H1 (cell line): ENCODE data around the gene PPP6C. TPM values are rescaled to one million over a fixed set of nuclear protein-coding genes. Genes with fewer than 3 reads are reported as not detected.

ENCODE experiments used
- CTCF ChIA-PET: fragments of 300-600 bp; sonication (Branson Sonifier 250); formaldehyde crosslinking; loops from one replicate; lab custom pipeline; 2021; ENCODE audit not compliant: partially characterized antibody; lab: Charles Lee
- POLR2A ChIA-PET: fragments of 300-600 bp; sonication (Branson Sonifier 250); formaldehyde crosslinking; loops from one replicate; lab custom pipeline; 2021; ENCODE audit warnings: inconsistent platforms; ENCODE audit not compliant: partially characterized antibody; lab: Charles Lee
- DNase-seq, 2 experiments: peaks; one replicate each; pipeline versions ENCODE4 v3.0.0 to v3.0.0-alpha.2; 2010 to 2022; ENCODE audit warnings: low spot score in 2 of 2, low read depth in 1 of 2, mixed read lengths in 1 of 2
- FAIRE-seq: peaks from 2 replicates; lab custom pipeline; 2011; peaks lifted over from hg19 to GRCh38; lab: Jason Lieb, UNC
- H2AFZ ChIP-seq: 2 replicates; pipeline ENCODE4 v1.8.1; 2012; ENCODE audit warnings: low read length, inconsistent platforms
- H2AK5ac ChIP-seq: 2 replicates; pipeline ENCODE4 v1.6.1; 2013; ENCODE audit warnings: low read depth, low read length
- H2BK120ac ChIP-seq: replicated peaks from 2 replicates; pipeline ENCODE3; 2013; ENCODE audit warnings: low read depth, low read length, inconsistent platforms
- H2BK12ac ChIP-seq: 2 replicates; pipeline ENCODE4 v1.6.1; 2013; ENCODE audit warnings: low read depth, low read length
- H2BK15ac ChIP-seq: 2 replicates; pipeline ENCODE4 v1.6.1; 2013; ENCODE audit warnings: low read length
- H2BK20ac ChIP-seq: 2 replicates; pipeline ENCODE4 v1.6.1; 2013; ENCODE audit warnings: low read length
- H2BK5ac ChIP-seq: 2 replicates; pipeline ENCODE4 v1.6.1; 2013; ENCODE audit warnings: low read depth, low read length
- H3K14ac ChIP-seq: 2 replicates; pipeline ENCODE4 v1.6.1; 2013; ENCODE audit warnings: inconsistent platforms; ENCODE audit not compliant: insufficient read length
- H3K18ac ChIP-seq: 2 replicates; pipeline ENCODE4 v1.6.1; 2013; ENCODE audit warnings: low read length; ENCODE audit errors: extremely low read depth
- H3K23ac ChIP-seq: 2 replicates; pipeline ENCODE4 v1.6.1; 2013; ENCODE audit warnings: inconsistent platforms; ENCODE audit not compliant: insufficient read length
- H3K23me2 ChIP-seq: 2 replicates; pipeline ENCODE4 v1.6.1; 2013; ENCODE audit warnings: low read depth, low read length
- H3K27ac ChIP-seq: 2 replicates; pipeline ENCODE4 v1.6.1; 2011; ENCODE audit warnings: low read depth, low read length, inconsistent platforms
- H3K27me3 ChIP-seq, 4 experiments: replicated peaks in 1 of 4; 1 replicate in 1 of 4; 2 replicates in 3 of 4; pipeline versions ENCODE4 v1.6.1 to v1.8.1; 2011 to 2013; ENCODE audit warnings: low read length in 3 of 4, mild to moderate bottlenecking in 3 of 4, inconsistent platforms in 2 of 4, mixed read lengths in 2 of 4, moderate library complexity in 1 of 4; ENCODE audit not compliant: control insufficient read depth in 3 of 4, insufficient read depth in 3 of 4; ENCODE audit errors: extremely low read depth in 1 of 4
- H3K36me3 ChIP-seq, 4 experiments: 2 replicates each; pipeline versions ENCODE4 v1.6.1 to v1.8.1; 2011 to 2013; ENCODE audit warnings: mild to moderate bottlenecking in 4 of 4, low read length in 3 of 4, moderate library complexity in 2 of 4, control low read depth in 1 of 4, inconsistent platforms in 1 of 4; ENCODE audit not compliant: insufficient read depth in 4 of 4, control insufficient read depth in 2 of 4
- H3K4ac ChIP-seq: replicated peaks from 2 replicates; pipeline ENCODE3; 2013; ENCODE audit warnings: low read length, low read depth, mixed read lengths, inconsistent platforms; ENCODE audit not compliant: insufficient read length
- H3K4me1 ChIP-seq, 4 experiments: replicated peaks in 1 of 4; 1 replicate in 1 of 4; 2 replicates in 3 of 4; pipeline versions ENCODE4 v1.6.1 to v1.8.1; 2011 to 2013; ENCODE audit warnings: low read length in 3 of 4, inconsistent platforms in 2 of 4, mixed read lengths in 1 of 4; ENCODE audit not compliant: insufficient read depth in 4 of 4, control insufficient read depth in 3 of 4
- H3K4me2 ChIP-seq, 2 experiments: 2 replicates each; pipeline versions ENCODE4 v1.6.1 to v1.8.1; 2011 to 2013; ENCODE audit warnings: low read depth in 2 of 2, low read length in 2 of 2, control low read depth in 1 of 2, inconsistent platforms in 1 of 2, mild to moderate bottlenecking in 1 of 2; ENCODE audit not compliant: insufficient read depth in 1 of 2
- H3K4me3 ChIP-seq, 4 experiments: fragments of 200-600, 300-600 bp in 1 of 4; sonication (generic), shearing (Covaris generic), sonication (Bioruptor Twin) in 1 of 4; 2 replicates each; pipeline versions ENCODE4 v1.5.1 to v1.8.1; 2011 to 2016; ENCODE audit warnings: low read length in 4 of 4, low read depth in 3 of 4, control low read depth in 2 of 4, inconsistent platforms in 2 of 4, mild to moderate bottlenecking in 2 of 4, mixed read lengths in 1 of 4, moderate library complexity in 1 of 4; ENCODE audit not compliant: insufficient read depth in 2 of 4; ENCODE audit errors: extremely low read depth in 1 of 4
- H3K56ac ChIP-seq: replicated peaks from 2 replicates; pipeline ENCODE3; 2013; ENCODE audit warnings: low read depth, mild to moderate bottlenecking, mixed read lengths, low read length, inconsistent platforms; ENCODE audit not compliant: insufficient read length
- H3K79me1 ChIP-seq: 2 replicates; pipeline ENCODE4 v1.6.1; 2013; ENCODE audit warnings: low read depth, low read length, control low read depth
- H3K79me2 ChIP-seq, 2 experiments: 2 replicates each; pipeline versions ENCODE4 v1.6.1 to v1.8.1; 2012 to 2013; ENCODE audit warnings: low read length in 2 of 2, mild to moderate bottlenecking in 2 of 2, inconsistent platforms in 1 of 2; ENCODE audit not compliant: insufficient read depth in 2 of 2, control insufficient read depth in 1 of 2
- H3K9ac ChIP-seq, 4 experiments: replicated peaks in 1 of 4; 1 replicate in 1 of 4; 2 replicates in 3 of 4; pipeline versions ENCODE4 v1.6.1 to v1.8.1; 2011 to 2013; ENCODE audit warnings: low read depth in 3 of 4, low read length in 3 of 4, control low read depth in 2 of 4, mild to moderate bottlenecking in 2 of 4, moderate library complexity in 2 of 4, inconsistent platforms in 1 of 4; ENCODE audit errors: extremely low read depth in 1 of 4
- H3K9me3 ChIP-seq, 2 experiments: 2 replicates each; pipeline versions ENCODE4 v1.6.1 to v1.8.1; 2012 to 2013; ENCODE audit warnings: mild to moderate bottlenecking in 2 of 2, moderate library complexity in 2 of 2, control low read depth in 1 of 2, inconsistent platforms in 1 of 2, low read depth in 1 of 2, low read length in 1 of 2, mixed read lengths in 1 of 2; ENCODE audit not compliant: insufficient read depth in 2 of 2
- H4K20me1 ChIP-seq, 2 experiments: replicated peaks in 1 of 2; 2 replicates each; pipeline versions ENCODE3 to v1.8.1; 2011 to 2013; ENCODE audit warnings: inconsistent platforms in 2 of 2, low read length in 2 of 2, mild to moderate bottlenecking in 1 of 2; ENCODE audit not compliant: insufficient read depth in 2 of 2, control insufficient read depth in 1 of 2
- H4K5ac ChIP-seq: 2 replicates; pipeline ENCODE4 v1.6.1; 2013; ENCODE audit warnings: low read length, low read depth, mixed read lengths, inconsistent platforms; ENCODE audit not compliant: insufficient read length
- H4K8ac ChIP-seq: 2 replicates; pipeline ENCODE4 v1.8.0; 2013; ENCODE audit warnings: mild to moderate bottlenecking, moderate library complexity, low read length, inconsistent platforms; ENCODE audit not compliant: insufficient read depth; ENCODE audit errors: extremely low read depth
- H4K91ac ChIP-seq: replicated peaks from 2 replicates; pipeline ENCODE3; 2013; ENCODE audit warnings: low read length, mixed read lengths, inconsistent platforms; ENCODE audit not compliant: insufficient read length
- CHD1 ChIP-seq: IDR thresholded peaks from 2 replicates; pipeline ENCODE4 v1.6.1; 2012; ENCODE audit warnings: low read depth, low read length, improper control_type of control experiment
- EP300 ChIP-seq, 2 experiments: IDR thresholded peaks; 1 replicate in 1 of 2; 2 replicates in 1 of 2; pipeline ENCODE4 v1.6.1; 2011 to 2012; ENCODE audit warnings: low read depth in 2 of 2, low read length in 2 of 2, mild to moderate bottlenecking in 2 of 2, borderline replicate concordance in 1 of 2, inconsistent platforms in 1 of 2, moderate library complexity in 1 of 2
- GABPA ChIP-seq: IDR thresholded peaks from 2 replicates; pipeline ENCODE4 v1.6.1; 2011; ENCODE audit warnings: mild to moderate bottlenecking, low read length, moderate library complexity, borderline replicate concordance; ENCODE audit not compliant: insufficient read depth
- NRF1 ChIP-seq: IDR thresholded peaks from 2 replicates; pipeline ENCODE4 v1.6.1; 2011; ENCODE audit warnings: mild to moderate bottlenecking, low read depth, low read length, improper control_type of control experiment
- RBBP5 ChIP-seq: IDR thresholded peaks from 2 replicates; pipeline ENCODE4 v1.7.1; 2012; ENCODE audit warnings: low read depth, mild to moderate bottlenecking, inconsistent platforms, low read length, moderate library complexity, borderline replicate concordance
- RFX5 ChIP-seq: IDR thresholded peaks from 2 replicates; pipeline ENCODE4 v1.6.1; 2011; ENCODE audit warnings: low read depth, low read length, improper control_type of control experiment, borderline replicate concordance
- SIN3A ChIP-seq, 2 experiments: IDR thresholded peaks in 1 of 2; conservative IDR thresholded peaks in 1 of 2; 2 replicates each; pipeline ENCODE4 v1.6.1; 2011 to 2012; ENCODE audit warnings: low read length in 2 of 2, improper control_type of control experiment in 1 of 2, low read depth in 1 of 2, mild to moderate bottlenecking in 1 of 2
- TCF12 ChIP-seq: IDR thresholded peaks from 2 replicates; pipeline ENCODE4 v1.6.1; 2011; ENCODE audit warnings: low read depth, mild to moderate bottlenecking, low read length
- WGBS, 2 experiments: shearing (Covaris generic) in 1 of 2; methylation state at CpG; one replicate each; pipeline versions ENCODE4 v1.1.6 to v1.1.7; 2013 to 2015; ENCODE audit warnings: low lambda C conversion rate in 2 of 2, mixed read lengths in 2 of 2, inconsistent platforms in 1 of 2, low coverage in 1 of 2, missing lambda C conversion rate in 1 of 2; ENCODE audit not compliant: insufficient replicate concordance in 2 of 2, insufficient coverage in 1 of 2, insufficient read length in 1 of 2; ENCODE audit errors: extremely low coverage in 1 of 2, missing lambda C conversion rate in 1 of 2; 5-methylcytosine and 5-hydroxymethylcytosine counted together
- polyA plus RNA-seq, 7 experiments: library from polyadenylated mRNA; depleted of rRNA in 3 of 7; stranded (reverse) in 5 of 7; unstranded in 2 of 7; fragments of >200 nt in 5 of 7; fragments of 200-250 nt in 2 of 7; gene quantifications; 1 replicate in 5 of 7; 2 replicates in 1 of 7; 4 replicates in 1 of 7; pipeline versions ENCODE4 v1.2.1 to v1.2.3, GENCODE V29; 2011 to 2013; ENCODE audit warnings: missing spikeins in 2 of 7, mixed read lengths in 2 of 7
- total RNA-seq: library from RNA; stranded (reverse); fragmentation: NEBNext Ultra II Directional; extraction: Animal tissue kit (Norgen Biotek cat#: 25700); gene quantifications from 2 replicates; pipeline ENCODE4 v1.2.1, GENCODE V29; 2021
- TF ChIP-seq, protein P1 (sequence below): IDR thresholded peaks from 2 replicates; pipeline ENCODE4 v1.6.1; 2011; ENCODE audit warnings: low read depth, mild to moderate bottlenecking, low read length; ENCODE audit not compliant: insufficient read depth
- TF ChIP-seq, protein P2 (sequence below): IDR thresholded peaks from 2 replicates; pipeline ENCODE4 v1.6.1; 2012; ENCODE audit warnings: inconsistent platforms

The PPP6C gene
- total and polyA plus RNA-seq, 2 of the 8 experiments (the other 6 are each of a cell fraction or from before 2014, with no cell fraction given) = 22.8 to 52.3 TPM

DNA sequence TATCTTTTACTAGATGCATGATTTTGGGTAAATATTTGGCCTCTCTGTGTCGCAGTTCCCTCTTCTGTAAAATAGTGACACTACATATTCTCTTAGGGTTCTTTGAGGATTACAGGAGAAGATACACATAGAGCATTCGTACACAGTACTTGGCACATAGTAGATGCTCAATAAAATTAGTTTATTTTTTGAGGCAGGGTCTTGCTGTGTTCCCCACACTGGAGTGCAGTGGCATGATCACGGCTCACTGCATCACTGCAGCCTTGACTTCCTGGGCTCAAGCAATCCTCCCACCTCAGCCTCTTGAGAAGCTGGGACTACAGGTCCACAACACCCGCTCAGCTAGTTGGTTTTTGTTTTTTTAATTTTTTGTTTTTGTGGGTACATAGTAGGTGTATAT lies 47.9 kb downstream of the PPP6C start:
- no peak overlapping the region for H3K56ac ChIP-seq
- H3K23ac ChIP-seq = no peak overlapping the region
- ChIA-PET POLR2A (interaction anchor here (0.6 to 1.3 kb wide), 5 partner anchors 10 to 1141 kb away, joined by 3 to 4 read pairs (median 4); no protein-coding TSS in a partner anchor), CTCF (interaction anchor here (1.0 to 1.1 kb wide), 2 partner anchors 13 to 28 kb away, joined by 3 to 6 read pairs; no protein-coding TSS in a partner anchor)
- H4K8ac ChIP-seq = no peak overlapping the region
- 90% methylated on average over 4 of the region's 4 CpGs; no CpG with 5 or more reads in 1 of the 2 experiments for WGBS, 2 experiments
- H3K79me2 ChIP-seq = peaks cover 0 to 38% of the 10 kb centered on the region in 2 experiments; a peak in 3 of 4 replicates
- DNase-seq (no peak), FAIRE-seq (no peak)
- peak overlapping the region in 1 of 4 experiments; percentile 79; a peak in 1 of 8 replicates for H3K4me3 ChIP-seq
- no peak overlapping the region for H3K27ac ChIP-seq
- H3K4me2 ChIP-seq = no peak overlapping the region; a peak in 1 of 4 replicates
- H3K36me3 ChIP-seq = peaks cover 0 to 12% (median 2%) of the 10 kb centered on the region in 4 experiments; a peak in 4 of 8 replicates
- no peaks in the 10 kb centered on the region for H3K9me3 ChIP-seq
- H2AK5ac ChIP-seq = no peak overlapping the region
- no peak overlapping the region for H2BK15ac ChIP-seq
- no peak overlapping the region for H4K91ac ChIP-seq
- H3K27me3 ChIP-seq = no peaks in the 10 kb centered on the region
- no peak overlapping the region for H3K4ac ChIP-seq
- no peak overlapping the region for H3K18ac ChIP-seq
- H2BK12ac ChIP-seq = no peak overlapping the region
- H2BK20ac ChIP-seq = no peak overlapping the region
- no peak overlapping the region for H2BK5ac ChIP-seq
- H3K14ac ChIP-seq = no peak overlapping the region
- H3K4me1 ChIP-seq = peaks cover 0 to 4% (median 2%) of the 10 kb centered on the region in 4 experiments; a peak in 2 of 7 replicates
- peaks cover 3% of the 10 kb centered on the region; the same call in 1 of the 2 replicates for H3K79me1 ChIP-seq
- H2BK120ac ChIP-seq = no peak overlapping the region
- H4K20me1 ChIP-seq = peaks cover 0 to 1% of the 10 kb centered on the region in 2 experiments
- no peak overlapping the region for H2AFZ ChIP-seq
- H3K9ac ChIP-seq = no peak overlapping the region
- no peaks in the 10 kb centered on the region; the same call in 1 of the 2 replicates for H3K23me2 ChIP-seq
- no peak overlapping the region for H4K5ac ChIP-seq
- TF ChIP-seq CHD1 = no peak
- TF ChIP-seq, protein P1, sequence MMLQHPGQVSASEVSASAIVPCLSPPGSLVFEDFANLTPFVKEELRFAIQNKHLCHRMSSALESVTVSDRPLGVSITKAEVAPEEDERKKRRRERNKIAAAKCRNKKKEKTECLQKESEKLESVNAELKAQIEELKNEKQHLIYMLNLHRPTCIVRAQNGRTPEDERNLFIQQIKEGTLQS = no peak
- no peak for TF ChIP-seq GABPA
- no peak for TF ChIP-seq SIN3A (conservative IDR thresholded peaks at IDR 0.05 in 1 of 2, IDR thresholded peaks at IDR 0.05 in 1 of 2; ENCODE audit: low read depth in 1 of 2, low read length in 2 of 2)
- TF ChIP-seq, protein P2, sequence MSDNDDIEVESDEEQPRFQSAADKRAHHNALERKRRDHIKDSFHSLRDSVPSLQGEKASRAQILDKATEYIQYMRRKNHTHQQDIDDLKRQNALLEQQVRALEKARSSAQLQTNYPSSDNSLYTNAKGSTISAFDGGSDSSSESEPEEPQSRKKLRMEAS = no peak
- TF ChIP-seq EP300 (IDR thresholded peaks at IDR 0.05; ENCODE audit: borderline replicate concordance in 1 of 2, low read depth in 2 of 2, low read length in 2 of 2) = no peak
- TF ChIP-seq RFX5 = no peak
- TF ChIP-seq TCF12 = no peak
- no peak for TF ChIP-seq RBBP5
- no peak for TF ChIP-seq NRF1
